Ovary (tissue), 9 donors: ENCODE results near the gene AQP2. TPM values are rescaled to one million over a fixed set of nuclear protein-coding genes. Genes with fewer than 3 reads are reported as not detected.

Experiments
- DNase-seq, 5 donors: peaks; one replicate each; pipeline ENCODE4 v3.0.0-alpha.2; 2019 to 2020
- H3K27ac ChIP-seq, 2 donors: fragments of 200-600 bp; one replicate each; pipeline versions ENCODE4 v1.5.1 to v1.8.0; 2019 to 2022
- H3K27me3 ChIP-seq: fragments of 200-600 bp; one replicate; pipeline ENCODE4 v1.8.0; 2022
- H3K36me3 ChIP-seq: fragments of 200-600 bp; sonication (generic); one replicate; pipeline ENCODE4 v1.5.1; 2019
- H3K4me1 ChIP-seq: one replicate; pipeline ENCODE4 v1.8.1; 2013; ENCODE audit warnings: mild to moderate bottlenecking, moderate library complexity; ENCODE audit not compliant: insufficient read depth
- H3K4me3 ChIP-seq: fragments of 200-600 bp; sonication (generic); one replicate; pipeline ENCODE4 v1.5.1; 2017
- H3K9me3 ChIP-seq, 2 donors: fragments of 200-600 bp in 1 of 2; sonication (generic) in 1 of 2; one replicate each; pipeline versions ENCODE4 v1.5.1 to v1.8.1; 2013 to 2019; ENCODE audit warnings: mild to moderate bottlenecking in 1 of 2, moderate library complexity in 1 of 2
- EP300 ChIP-seq: sonication (generic); formaldehyde crosslinking; IDR thresholded peaks from one replicate; pipeline ENCODE4 v1.6.1; 2017; ENCODE audit warnings: antibody characterized with exemption
- POLR2A ChIP-seq: fragments of 450-650 bp; IDR thresholded peaks from one replicate; pipeline ENCODE4 v1.6.1; 2017; ENCODE audit warnings: antibody characterized with exemption, mild to moderate bottlenecking, moderate library complexity
- WGBS, 3 donors: extraction: QIAGEN DNeasy Blood & Tissue Kit in 1 of 3; methylation state at CpG; one replicate each; pipeline versions ENCODE4 v1.1.5 to v1.1.7; 2013 to 2017; 5-methylcytosine and 5-hydroxymethylcytosine counted together
- intact Hi-C, 4 donors: fragments of 100-400 bp; cut with DNase I; formaldehyde crosslinking; loops; one replicate each; pipeline versions ENCODE4 v1.11.0 to v1.15.1; 2022 to 2023
- polyA plus RNA-seq, 2 donors: library from polyadenylated mRNA; stranded (reverse); fragments of 200-250 nt in 1 of 2; fragments of 350-450 nt in 1 of 2; fragmentation: Illumina TruSeq in 1 of 2; extraction: RNeasy Lipid Tissue Mini Kit (QIAGEN cat#74804) in 1 of 2; gene quantifications; one replicate each; pipeline ENCODE4 v1.2.3, GENCODE V29; 2013 to 2014
- total RNA-seq, 7 donors: library from RNA; depleted of rRNA in 2 of 7; stranded (reverse); fragments of >200 nt in 2 of 7; fragmentation: NEBNext Ultra II Directional in 3 of 7; extraction: Animal tissue kit (Norgen Biotek cat#: 25700) in 3 of 7; gene quantifications; one replicate each; pipeline versions ENCODE4 v1.1.0 to v1.2.4, GENCODE V29; 2016 to 2023
- TF ChIP-seq, protein P1 (sequence below), 3 donors: fragments of 450-650 bp in 2 of 3; fragments of 200-600 bp in 1 of 3; IDR thresholded peaks; one replicate each; pipeline versions ENCODE4 v1.5.1 to v1.8.0; 2016 to 2022; ENCODE audit warnings: antibody characterized with exemption in 3 of 3, mild to moderate bottlenecking in 1 of 3
- donor health status: DM: no; HTN: no; CAD: no; lungs with moderate emphysema.
- donor health status: DM: no; HTN: no; CAD: no.
- donor health status: Bipolar disorder and iron deficiency.
- donor health status: DM: yes; HTN: yes; CAD: no.
- donor health status: DM: no; HTN: no; CAD: no.
- donor health status: DM: yes; HTN: yes; CAD: no.

AQP2 gene
- total and polyA plus RNA-seq, 9 donors: 0.11 to 3.7 (median 2.1) TPM; not detected in 6

GRCh38 chr12:49962861-49963765, 12.6 kb downstream of the AQP2 start:
- TF ChIP-seq, protein P1, sequence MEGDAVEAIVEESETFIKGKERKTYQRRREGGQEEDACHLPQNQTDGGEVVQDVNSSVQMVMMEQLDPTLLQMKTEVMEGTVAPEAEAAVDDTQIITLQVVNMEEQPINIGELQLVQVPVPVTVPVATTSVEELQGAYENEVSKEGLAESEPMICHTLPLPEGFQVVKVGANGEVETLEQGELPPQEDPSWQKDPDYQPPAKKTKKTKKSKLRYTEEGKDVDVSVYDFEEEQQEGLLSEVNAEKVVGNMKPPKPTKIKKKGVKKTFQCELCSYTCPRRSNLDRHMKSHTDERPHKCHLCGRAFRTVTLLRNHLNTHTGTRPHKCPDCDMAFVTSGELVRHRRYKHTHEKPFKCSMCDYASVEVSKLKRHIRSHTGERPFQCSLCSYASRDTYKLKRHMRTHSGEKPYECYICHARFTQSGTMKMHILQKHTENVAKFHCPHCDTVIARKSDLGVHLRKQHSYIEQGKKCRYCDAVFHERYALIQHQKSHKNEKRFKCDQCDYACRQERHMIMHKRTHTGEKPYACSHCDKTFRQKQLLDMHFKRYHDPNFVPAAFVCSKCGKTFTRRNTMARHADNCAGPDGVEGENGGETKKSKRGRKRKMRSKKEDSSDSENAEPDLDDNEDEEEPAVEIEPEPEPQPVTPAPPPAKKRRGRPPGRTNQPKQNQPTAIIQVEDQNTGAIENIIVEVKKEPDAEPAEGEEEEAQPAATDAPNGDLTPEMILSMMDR (IDR thresholded peaks at IDR 0.05): no peak
- TF ChIP-seq POLR2A (no peak), EP300 (no peak)
- Histone ChIP-seq H3K4me3 (no peak overlapping the region), H3K4me1 (peaks cover 9% of the 10 kb centered on the region), H3K27me3 (peaks cover 4% of the 10 kb centered on the region), H3K9me3 (no peaks in the 10 kb centered on the region), H3K36me3 (no peaks in the 10 kb centered on the region), H3K27ac (no peak overlapping the region)
- intact Hi-C loops: loop anchor here in 1 of 4 donors (10.0 kb wide), 3 partner anchors 92 to 212 kb away; partner anchors contain the start of gene ASIC1
- 86 to 88% (median 88%) methylated on average over 18 to 21 of the region's 21 CpGs for WGBS, 3 donors
- DNase-seq: no peak

GRCh38 chr12:49963976-49964815, 13.7 kb downstream of the AQP2 start:
- intact Hi-C loops: loop anchor here in 1 of 4 donors (10.0 kb wide), 3 partner anchors 91 to 211 kb away; partner anchors contain the start of gene ASIC1
- DNase-seq: no peak

GRCh38 chr12:49964849-49965624, 14.5 kb downstream of the AQP2 start:
- no peak overlapping the region for H3K27ac ChIP-seq
- no peak for DNase-seq
- H3K9me3 ChIP-seq: no peaks in the 10 kb centered on the region
- no peak overlapping the region for H3K4me3 ChIP-seq
- no peaks in the 10 kb centered on the region for H3K36me3 ChIP-seq
- intact Hi-C loops: loop anchor here (5.0 to 10.0 kb wide), 7 partner anchors 90 to 210 kb away; partner anchors contain the start of gene ASIC1 (in 2 of the 4)
- TF ChIP-seq, protein P1 (IDR thresholded peaks at IDR 0.05): no peak
- no peak for TF ChIP-seq EP300
- TF ChIP-seq POLR2A: no peak
- H3K27me3 ChIP-seq: peaks cover 4% of the 10 kb centered on the region
- WGBS, 3 donors: 66 to 73% (median 70%) methylated on average over 13 of the region's 13 CpGs
- H3K4me1 ChIP-seq: peaks cover 9% of the 10 kb centered on the region

More at GRCh38 chr12:49963976-49964815, 13.7 kb downstream of the AQP2 start:
- peaks cover 9% of the 10 kb centered on the region for H3K4me1 ChIP-seq
- H3K9me3 ChIP-seq: no peaks in the 10 kb centered on the region
- H3K27me3 ChIP-seq: peaks cover 4% of the 10 kb centered on the region
- no peaks in the 10 kb centered on the region for H3K36me3 ChIP-seq
- no peak overlapping the region for H3K4me3 ChIP-seq
- WGBS, 3 donors: 78 to 88% (median 81%) methylated on average over 16 to 17 of the region's 17 CpGs
- no peak overlapping the region for H3K27ac ChIP-seq
- TF ChIP-seq, protein P1 (IDR thresholded peaks at IDR 0.05): no peak
- TF ChIP-seq POLR2A: no peak
- no peak for TF ChIP-seq EP300
